A549 (cell line): ENCODE data around the gene TRDMT1. TPM values are rescaled to one million over a fixed set of nuclear protein-coding genes. Genes with fewer than 3 reads are reported as not detected.

Experiments
- ATAC-seq, 2 experiments: fragments of 200-7000 bp in 1 of 2; fragments of >200 bp in 1 of 2; cut with Nextera tagmentation in 1 of 2; cut with Tn5 transposase in 1 of 2; 3 replicates each; pipeline versions ENCODE4 v1.8.0 to v1.9.1; 2018 to 2020; ENCODE audit warnings: mild to moderate bottlenecking in 1 of 2, moderate library complexity in 1 of 2
- CTCF ChIA-PET: fragments of 300-600 bp; sonication (Branson Sonifier 250); formaldehyde crosslinking; extraction: SDS; loops from one replicate; lab custom pipeline; 2021; ENCODE audit warnings: antibody characterized with exemption, inconsistent platforms; lab: Yijun Ruan, JAX
- POLR2A ChIA-PET: fragments of 350-600 bp; formaldehyde crosslinking; extraction: SDS; loops from one replicate; lab custom pipeline; 2021; ENCODE audit warnings: antibody characterized with exemption, inconsistent platforms; lab: Yijun Ruan, JAX
- DNase-seq, 2 experiments: peaks; one replicate each; pipeline versions ENCODE4 v3.0.0 to v3.0.0-alpha.2; 2011 to 2016; ENCODE audit warnings: low read depth in 1 of 2, low spot score in 1 of 2
- FAIRE-seq: peaks from 2 replicates; lab custom pipeline; 2011; peaks lifted over from hg19 to GRCh38; lab: Jason Lieb, UNC
- H3K27ac ChIP-seq, 2 experiments: fragments of >200 bp; sonication (Bioruptor Twin); formaldehyde crosslinking; 3 replicates each; pipeline ENCODE4 v1.5.1; 2016 to 2017
- H3K4me1 ChIP-seq: fragments of >200 bp; sonication (Bioruptor Twin); formaldehyde crosslinking; 3 replicates; pipeline ENCODE4 v1.6.1; 2016
- H3K4me2 ChIP-seq: fragments of >200 bp; sonication (Bioruptor Twin); formaldehyde crosslinking; 3 replicates; pipeline ENCODE4 v1.6.1; 2016
- H3K4me3 ChIP-seq: fragments of >200 bp; sonication (Bioruptor Twin); formaldehyde crosslinking; 3 replicates; pipeline ENCODE4 v1.5.1; 2016
- H3K9me3 ChIP-seq: fragments of >200 bp; sonication (Bioruptor Twin); formaldehyde crosslinking; 3 replicates; pipeline ENCODE4 v1.6.1; 2016
- BCL3 ChIP-seq: fragments of >200 bp; sonication (Bioruptor Twin); formaldehyde crosslinking; IDR thresholded peaks from 3 replicates; pipeline ENCODE4 v1.6.1; 2016
- BHLHE40 ChIP-seq: IDR thresholded peaks from 2 replicates; pipeline ENCODE4 v1.6.1; 2012; ENCODE audit warnings: low read depth, low read length, inconsistent platforms
- CHD2 ChIP-seq: fragments of 150-350 bp; IDR thresholded peaks from 2 replicates; pipeline ENCODE4 v1.6.1; 2014; ENCODE audit warnings: low read length; ENCODE audit not compliant: partially characterized antibody
- CTCF ChIP-seq: fragments of >200 bp; sonication (Bioruptor Twin); formaldehyde crosslinking; IDR thresholded peaks from 3 replicates; pipeline ENCODE4 v1.5.1; 2016
- EHF ChIP-seq: fragments of 250-450 bp; sonication (Bioruptor Pico); IDR thresholded peaks from 2 replicates; pipeline ENCODE4 v1.5.0; 2020; ENCODE audit warnings: mild to moderate bottlenecking
- EHMT2 ChIP-seq: fragments of 200-600 bp; sonication (generic); IDR thresholded peaks from 2 replicates; pipeline ENCODE4 v1.6.1; 2016; ENCODE audit warnings: antibody characterized with exemption, low read depth, mild to moderate bottlenecking, moderate library complexity
- ELK1 ChIP-seq: fragments of 150-350 bp; IDR thresholded peaks from 2 replicates; pipeline ENCODE4 v1.6.1; 2014; ENCODE audit warnings: low read depth, mild to moderate bottlenecking, low read length
- ESRRA ChIP-seq: fragments of 150-350 bp; IDR thresholded peaks from 2 replicates; pipeline ENCODE4 v1.6.1; 2014; ENCODE audit warnings: mild to moderate bottlenecking, low read length, borderline replicate concordance
- FOSL2 ChIP-seq, 2 experiments: fragments of 450-650 bp in 1 of 2; fragments of >200 bp in 1 of 2; sonication (Bioruptor Twin) in 1 of 2; formaldehyde crosslinking; IDR thresholded peaks; 2 replicates each; pipeline versions ENCODE4 v1.5.0 to v1.6.1; 2016 to 2020; ENCODE audit warnings: mild to moderate bottlenecking in 1 of 2, moderate library complexity in 1 of 2
- FOXS1 ChIP-seq: fragments of 250-450 bp; sonication (Bioruptor Pico); IDR thresholded peaks from 2 replicates; pipeline ENCODE4 v1.5.0; 2020; ENCODE audit warnings: mild to moderate bottlenecking, moderate library complexity
- HDAC2 ChIP-seq: fragments of 200-600 bp; sonication (generic); IDR thresholded peaks from 2 replicates; pipeline ENCODE4 v1.6.1; 2016
- HES2 ChIP-seq: fragments of >200 bp; sonication (Bioruptor Twin); formaldehyde crosslinking; IDR thresholded peaks from 2 replicates; pipeline ENCODE4 v1.6.1; 2016
- HOXA7 ChIP-seq: fragments of 250-450 bp; sonication (Bioruptor Pico); IDR thresholded peaks from 2 replicates; pipeline ENCODE4 v1.5.0; 2020; ENCODE audit warnings: mild to moderate bottlenecking, moderate library complexity
- HOXB13 ChIP-seq: fragments of 250-450 bp; sonication (Bioruptor Pico); IDR thresholded peaks from 2 replicates; pipeline ENCODE4 v1.5.0; 2020; ENCODE audit warnings: low read depth, mild to moderate bottlenecking, moderate library complexity
- HOXB5 ChIP-seq: fragments of 250-450 bp; sonication (Bioruptor Pico); IDR thresholded peaks from 2 replicates; pipeline ENCODE4 v1.5.0; 2020; ENCODE audit warnings: mild to moderate bottlenecking, moderate library complexity
- JUNB ChIP-seq: fragments of >200 bp; sonication (Bioruptor Twin); formaldehyde crosslinking; IDR thresholded peaks from 2 replicates; pipeline ENCODE4 v1.6.1; 2016
- KDM1A ChIP-seq: fragments of 200-600 bp; sonication (generic); IDR thresholded peaks from 2 replicates; pipeline ENCODE4 v1.6.1; 2016; ENCODE audit warnings: low read depth, mild to moderate bottlenecking
- NR3C1 ChIP-seq: fragments of >200 bp; sonication (Bioruptor Twin); formaldehyde crosslinking; IDR thresholded peaks from 3 replicates; pipeline ENCODE4 v1.6.1; 2017
- PBX3 ChIP-seq: IDR thresholded peaks from 2 replicates; pipeline ENCODE4 v1.6.1; 2012
- PHF8 ChIP-seq: fragments of 200-600 bp; sonication (generic); IDR thresholded peaks from 2 replicates; pipeline ENCODE4 v1.6.1; 2016; ENCODE audit warnings: low read depth, mild to moderate bottlenecking, antibody characterized with exemption, moderate library complexity, borderline replicate concordance
- POLR2A ChIP-seq: IDR thresholded peaks from 2 replicates; pipeline ENCODE4 v1.6.1; 2012; ENCODE audit warnings: mild to moderate bottlenecking, low read length
- RAD21 ChIP-seq, 2 experiments: fragments of >200 bp in 1 of 2; sonication (Bioruptor Twin) in 1 of 2; formaldehyde crosslinking in 1 of 2; IDR thresholded peaks in 1 of 2; conservative IDR thresholded peaks in 1 of 2; 2 replicates in 1 of 2; 3 replicates in 1 of 2; pipeline ENCODE4 v1.6.1; 2012 to 2018; ENCODE audit warnings: inconsistent platforms in 1 of 2
- RARB ChIP-seq: fragments of 250-450 bp; sonication (Bioruptor Pico); IDR thresholded peaks from 2 replicates; pipeline ENCODE4 v1.8.0; 2021; ENCODE audit warnings: mild to moderate bottlenecking, moderate library complexity
- RFX5 ChIP-seq: fragments of 450-650 bp; IDR thresholded peaks from 2 replicates; pipeline ENCODE4 v1.7.1; 2014; ENCODE audit warnings: antibody characterized with exemption, mild to moderate bottlenecking, moderate library complexity
- SMC3 ChIP-seq: fragments of >200 bp; sonication (Bioruptor Twin); formaldehyde crosslinking; IDR thresholded peaks from 3 replicates; pipeline ENCODE4 v1.6.1; 2018; ENCODE audit warnings: inconsistent platforms
- ZNF302 ChIP-seq: fragments of 250-450 bp; sonication (Bioruptor Pico); IDR thresholded peaks from 2 replicates; pipeline ENCODE4 v1.9.0; 2021; ENCODE audit warnings: inconsistent platforms, mild to moderate bottlenecking, moderate library complexity
- whole genome bisulfite sequencing: methylation state at CpG from one replicate; pipeline ENCODE4 v1.1.6; 2017; ENCODE audit errors: missing lambda C conversion rate; 5-methylcytosine and 5-hydroxymethylcytosine counted together
- polyA plus RNA-seq, 4 experiments: library from polyadenylated mRNA; depleted of rRNA in 3 of 4; stranded (reverse); fragments of >200 nt; fragmentation: RNase III in 1 of 4; extraction: RNeasy Plus Mini Kit Qiagen cat#74134 plus additional on column Dnase treatment in 1 of 4; gene quantifications; 2 replicates in 3 of 4; 3 replicates in 1 of 4; pipeline ENCODE4 v1.2.3, GENCODE V29; 2011 to 2017

The TRDMT1 gene
- polyA plus RNA-seq, 2 of the 4 experiments (the other 2 are of a cell fraction) = 2.4 to 7.4 TPM

GRCh38 chr10:17123961-17124360 is 77.5 kb downstream of the TRDMT1 start (continued):
- no peak for TF ChIP-seq BCL3
- TF ChIP-seq JUNB = no peak
- no peak for TF ChIP-seq FOXS1 (CRISPR knock-in tag)
- TF ChIP-seq NR3C1 = no peak
- TF ChIP-seq ZNF302 (CRISPR knock-in tag) = no peak
- no peak for TF ChIP-seq KDM1A
- TF ChIP-seq RARB = no peak
- no peak for TF ChIP-seq SMC3
- no peak for TF ChIP-seq PBX3

GRCh38 chr10:17122726-17123661 is 78.5 kb downstream of the TRDMT1 start:
- H3K4me2 ChIP-seq = no peak overlapping the region
- no peak overlapping the region for H3K4me3 ChIP-seq
- no peaks in the 10 kb centered on the region for H3K4me1 ChIP-seq
- no peak for FAIRE-seq
- WGBS = 75% methylated on average over 5 of the region's 5 CpGs
- H3K9me3 ChIP-seq = no peaks in the 10 kb centered on the region
- POLR2A ChIA-PET = interaction anchor here (0.7 kb wide), 2 partner anchors 49 to 78 kb away, joined by 7 to 10 read pairs; no protein-coding TSS in a partner anchor
- CTCF ChIA-PET = interaction anchor here (0.6 to 1.2 kb wide), 3 partner anchors 136 to 1885 kb away, joined by 3 to 5 read pairs (median 4); no protein-coding TSS in a partner anchor
- DNase-seq = no peak
- no peak overlapping the region for H3K27ac ChIP-seq
- no peak for ATAC-seq
- TF ChIP-seq RFX5 (no peak), HOXB5 (no peak), ELK1 (no peak), FOSL2 (IDR thresholded peaks at IDR 0.05) (no peak), FOSL2 (CRISPR knock-in tag; IDR thresholded peaks at IDR 0.05) (no peak), CTCF (no peak), HES2 (no peak), BHLHE40 (no peak), ZNF302 (CRISPR knock-in tag) (no peak), RAD21 (conservative IDR thresholded peaks at IDR 0.05 in 1 of 2, IDR thresholded peaks at IDR 0.05 in 1 of 2) (no peak)

GRCh38 chr10:17122052-17122451 is 79.4 kb downstream of the TRDMT1 start:
- 44% methylated on average over 2 of the region's 2 CpGs for WGBS
- FAIRE-seq (no peak), ATAC-seq (no peak), DNase-seq (no peak)
- Histone ChIP-seq H3K4me3 (no peak overlapping the region), H3K27ac (no peak overlapping the region), H3K4me1 (no peaks in the 10 kb centered on the region), H3K9me3 (no peaks in the 10 kb centered on the region), H3K4me2 (no peak overlapping the region)
- TF ChIP-seq HOXA7 (CRISPR knock-in tag) (no peak), EHF (no peak), ELK1 (no peak), HES2 (no peak), PHF8 (no peak), POLR2A (no peak), CHD2 (no peak), EHMT2 (no peak), KDM1A (no peak), JUNB (no peak), ESRRA (no peak), HOXB13 (CRISPR knock-in tag) (no peak), HDAC2 (no peak)
- CTCF ChIA-PET = interaction anchor here (0.7 to 1.2 kb wide), 2 partner anchors 137 to 1884 kb away, joined by 4 to 5 read pairs; no protein-coding TSS in a partner anchor
- POLR2A ChIA-PET = interaction anchor here (0.7 kb wide), 2 partner anchors 48 to 79 kb away, joined by 7 to 10 read pairs; no protein-coding TSS in a partner anchor
